GM18858 (cell line): ENCODE measurements around the gene GNG13.
"Not testable (repeated sequence)": the region's sequence is repeated elsewhere in the genome, so short reads cannot be mapped to it uniquely, and the experiment has no call there.

Source experiments
- ATAC-seq: cut with Tn5 transposase; IDR thresholded peaks from one replicate; pipeline ENCODE4 v1.9.1; 2021; ENCODE audit not compliant: unreplicated experiment

Gene GNG13

DNA sequence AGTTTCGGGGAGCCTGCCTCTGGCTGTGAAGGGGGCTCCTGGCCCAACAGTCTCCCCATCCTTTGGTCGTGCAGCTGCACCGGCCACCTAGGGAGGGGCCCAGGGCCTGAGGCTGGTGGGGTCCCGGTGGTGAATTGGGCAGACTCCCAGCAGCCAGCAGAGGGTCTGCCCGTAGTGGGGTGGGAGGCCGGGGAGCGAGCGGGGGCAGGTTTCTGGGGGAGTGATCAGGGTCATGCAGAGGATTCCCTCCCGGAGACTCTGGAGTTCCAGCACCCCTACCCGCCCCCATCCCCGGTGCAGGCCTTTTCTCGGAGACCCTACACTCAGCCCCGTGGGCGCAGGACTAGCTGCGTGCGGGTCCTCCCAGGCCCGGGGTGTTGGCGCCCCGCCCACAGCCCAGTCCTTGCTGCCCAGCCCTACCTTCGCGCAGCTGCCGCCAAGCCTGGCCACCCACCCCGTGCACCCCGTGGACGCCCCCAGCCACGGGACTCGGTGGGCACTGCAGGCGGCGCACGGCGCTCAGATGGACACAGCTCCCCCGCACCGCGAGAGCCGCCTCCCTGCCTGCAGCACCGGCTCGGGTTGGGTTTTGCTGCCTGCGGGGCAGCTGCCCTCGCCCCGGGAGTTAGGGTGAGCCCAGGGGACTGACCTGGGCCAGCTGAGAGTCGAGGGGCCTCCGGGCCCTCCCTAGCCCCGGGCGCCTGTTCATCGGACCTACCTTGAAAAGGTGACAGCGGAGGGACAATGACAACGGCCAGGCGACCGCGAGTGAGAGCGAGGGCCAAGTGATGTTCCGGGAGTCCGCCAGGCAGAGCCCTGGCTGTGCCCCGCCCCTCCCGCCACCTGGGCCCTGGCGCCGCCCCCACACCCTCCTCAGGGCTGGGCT, at the start of gene GNG13:
Gene GNG13, minus strand, starts transcription at position 787 of the 886 bp plus-strand sequence. CDS start 1,657 bp downstream, outside the sequence.
- no peak for ATAC-seq

- ATAC-seq: no peak
These were observed 48.1 kb upstream of the GNG13 start for GRCh38 chr16:848510-849253.

- ATAC-seq: no peak
These were observed 47.3 kb upstream of the GNG13 start for GRCh38 chr16:847681-848445.

GRCh38 chr16:847151-847550, 46.6 kb upstream of the GNG13 start:
- no peak for ATAC-seq

GRCh38 chr16:845351-845745, 44.8 kb upstream of the GNG13 start:
- ATAC-seq: no peak

GRCh38 chr16:844638-845350, 44.3 kb upstream of the GNG13 start:
- ATAC-seq: no peak

GRCh38 chr16:843771-844170, 43.2 kb upstream of the GNG13 start:
- ATAC-seq: no peak

- ATAC-seq: no peak
These were observed 42.4 kb upstream of the GNG13 start for GRCh38 chr16:842711-843560.

GRCh38 chr16:842061-842476, 41.5 kb upstream of the GNG13 start:
- ATAC-seq: no peak

GRCh38 chr16:841455-842060, 41.0 kb upstream of the GNG13 start:
- no peak for ATAC-seq

DNA sequence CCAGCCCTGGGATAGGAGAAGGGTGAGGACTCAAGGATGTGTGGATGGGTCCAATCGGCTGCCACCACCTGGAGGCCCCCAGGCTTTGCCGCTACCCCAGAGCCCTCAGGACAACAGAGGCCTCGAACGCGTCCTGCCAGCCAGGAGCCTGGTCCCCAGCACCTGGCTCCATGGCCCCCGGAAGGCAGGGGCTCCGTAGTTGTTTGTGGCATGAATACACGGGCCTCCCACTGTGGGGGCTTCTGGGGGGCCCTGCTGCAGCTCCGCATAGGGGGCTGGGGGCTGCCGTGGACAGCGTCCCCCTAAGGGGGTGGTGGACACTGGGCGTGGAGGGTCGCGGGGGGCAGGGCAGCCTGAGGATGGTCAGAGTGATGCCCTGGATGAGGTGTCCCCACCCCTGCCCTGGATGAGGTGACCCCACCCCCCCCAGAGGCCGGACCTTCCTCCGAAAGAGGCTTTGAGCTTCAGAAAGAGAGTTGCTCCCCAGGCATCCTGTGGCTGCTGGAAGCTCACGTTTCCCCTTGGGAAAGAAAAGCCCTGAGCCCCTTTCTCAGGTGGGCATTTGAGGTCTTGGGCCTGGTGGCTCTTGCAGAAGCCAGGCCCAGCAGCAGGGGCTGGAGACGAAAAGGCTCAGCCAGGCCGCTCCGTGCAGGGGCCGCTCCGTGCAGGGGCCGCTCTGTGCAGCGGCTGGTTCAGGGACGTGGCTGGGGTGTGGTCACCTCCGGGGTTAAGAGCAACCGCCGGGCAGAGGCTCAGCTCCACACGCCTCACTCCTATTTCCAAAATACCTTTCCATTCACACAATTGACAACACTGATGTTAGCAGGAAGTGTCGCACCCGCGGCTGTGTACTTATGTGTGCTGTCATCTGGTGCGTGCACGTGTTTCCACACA, 40.3 kb upstream of the GNG13 start:
- no peak for ATAC-seq

DNA sequence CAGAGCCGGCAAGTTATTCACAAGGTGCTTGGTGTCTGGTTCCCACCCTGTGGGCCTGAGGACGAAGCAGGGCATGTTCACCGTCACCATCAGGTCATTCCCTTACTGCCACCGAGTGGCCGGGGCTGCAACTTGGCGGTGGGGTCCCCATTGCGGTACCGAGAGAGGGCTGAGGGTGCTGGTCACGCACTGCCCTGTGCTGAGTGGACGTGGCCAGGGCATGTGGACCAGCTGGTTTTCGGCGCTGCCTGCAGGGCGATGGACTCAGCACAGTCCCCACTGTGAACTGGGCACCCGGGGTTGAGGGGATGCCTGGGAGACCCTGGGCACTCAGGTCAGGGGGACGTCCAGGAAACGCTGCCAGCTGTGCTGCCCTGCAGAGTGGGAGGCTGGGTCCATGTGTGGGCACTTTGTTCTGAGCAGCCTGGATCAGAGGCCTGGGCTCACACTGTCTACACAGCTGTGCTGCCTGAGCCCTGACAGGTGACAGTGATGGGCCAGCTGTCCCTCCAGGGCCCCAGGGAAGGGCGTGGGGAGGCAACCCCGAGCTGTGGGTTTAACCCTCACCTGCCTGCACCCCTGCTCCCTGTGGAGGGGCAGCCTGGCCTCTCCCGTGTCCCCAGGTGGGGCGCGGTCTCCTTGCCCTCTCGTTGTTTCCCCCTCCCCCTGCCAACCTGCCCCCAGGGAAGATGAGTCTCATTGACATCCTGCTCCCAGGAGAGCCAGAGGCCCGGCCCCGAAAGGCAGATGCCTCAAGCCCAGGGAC, 39.3 kb upstream of the GNG13 start:
- no peak for ATAC-seq

DNA sequence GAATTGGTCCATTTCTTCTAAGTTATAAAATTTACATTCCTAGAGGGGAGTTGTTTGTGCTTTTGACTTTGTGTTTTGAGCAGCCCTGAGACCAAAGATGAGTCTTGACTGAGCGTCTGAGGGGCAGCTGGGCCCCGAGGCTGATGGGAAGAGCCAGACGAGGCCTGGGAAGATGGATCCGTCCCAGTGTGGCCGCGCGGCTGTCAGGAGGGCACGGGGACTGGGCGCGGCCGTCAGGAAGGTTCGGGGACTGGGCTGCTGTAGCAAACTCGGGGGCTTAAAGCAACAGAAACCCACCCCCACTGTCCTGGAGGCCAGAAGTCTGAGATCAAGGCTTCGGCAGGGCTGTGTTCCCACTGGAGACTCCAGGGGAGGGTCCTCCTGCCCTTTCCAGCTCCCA, 38.2 kb upstream of the GNG13 start:
- no peak for ATAC-seq

DNA sequence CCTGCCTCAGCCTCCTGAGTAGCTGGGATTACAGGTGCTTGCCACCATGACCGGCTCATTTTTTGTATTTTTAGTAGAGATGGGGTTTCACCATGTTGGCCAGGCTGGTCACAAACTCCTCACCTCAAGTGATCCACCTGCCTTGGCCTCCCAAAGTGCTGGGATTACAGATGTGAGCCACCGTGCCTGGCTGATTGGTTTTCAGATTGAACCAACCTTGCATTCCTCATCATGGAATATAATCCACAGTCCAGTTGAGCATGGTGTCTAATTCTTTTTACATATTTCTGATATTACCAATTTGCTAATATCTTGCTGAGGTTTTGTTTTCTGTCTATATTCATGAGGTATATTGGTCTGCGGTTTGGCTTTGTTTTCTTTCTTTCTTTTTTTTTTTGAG, 36.3 kb upstream of the GNG13 start:
- ATAC-seq: not testable (repeated sequence)

DNA sequence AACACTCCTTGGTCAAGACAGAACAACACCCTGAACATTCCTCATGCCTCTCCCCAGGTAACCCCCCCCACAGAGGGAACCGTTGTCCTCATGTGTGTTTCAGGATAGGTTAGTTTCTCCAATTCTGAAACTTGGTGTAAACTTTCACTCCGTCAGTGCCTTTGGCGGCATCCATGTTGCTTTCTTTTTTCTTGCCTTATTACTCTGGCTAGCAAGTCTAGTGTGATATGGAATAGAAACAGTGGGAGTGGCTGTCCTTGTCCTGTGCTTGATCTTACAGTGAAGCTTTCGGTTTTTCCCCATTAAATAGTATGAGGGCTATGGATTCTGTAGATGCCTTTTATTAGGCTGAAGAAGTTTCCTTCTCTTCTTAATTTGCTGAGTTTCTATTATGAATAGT, 35.7 kb upstream of the GNG13 start:
- no peak for ATAC-seq

DNA sequence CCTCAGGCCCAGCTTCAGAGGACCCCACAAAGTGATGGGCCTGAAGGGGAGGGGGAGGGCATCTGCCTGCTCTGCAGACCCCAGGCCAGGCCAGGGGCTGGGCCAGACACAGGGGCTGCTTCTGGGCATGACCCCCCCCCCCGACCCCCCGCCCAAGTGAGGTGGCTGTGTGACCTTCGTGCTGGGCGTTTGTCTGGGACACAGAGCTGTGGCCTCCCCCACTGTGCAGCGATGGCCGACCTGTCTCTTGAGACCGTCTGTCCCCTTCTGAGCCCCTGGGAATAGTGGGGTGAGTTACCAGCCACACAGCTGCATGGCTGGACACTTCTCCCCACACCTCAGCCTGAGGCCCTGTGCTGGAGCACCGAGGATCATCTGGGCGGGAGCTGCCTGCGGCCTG, 34.8 kb upstream of the GNG13 start:
- no peak for ATAC-seq

DNA sequence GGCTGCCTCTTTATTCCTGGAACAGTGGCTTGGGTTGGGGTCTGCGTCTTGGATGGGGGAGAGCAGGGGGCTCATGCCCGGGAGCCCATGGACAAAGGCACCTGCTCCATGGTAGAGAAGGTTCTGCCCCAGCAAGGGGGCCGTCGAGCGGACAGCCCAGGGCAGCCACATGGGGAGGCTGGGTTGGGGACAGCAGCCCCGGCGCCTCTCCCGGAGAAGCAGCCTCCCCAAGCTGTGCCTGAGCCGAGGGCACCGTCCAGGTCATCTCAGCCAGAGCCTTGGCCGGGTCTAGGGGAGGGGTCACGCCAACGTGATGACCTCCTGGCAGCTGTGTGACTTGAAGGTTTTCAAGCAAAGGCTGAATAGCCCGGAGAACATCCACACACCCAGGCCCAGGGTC, 32.9 kb upstream of the GNG13 start:
- no peak for ATAC-seq
